ENCODE data around the gene UCP3.
A peak's percentile ranks its signal among the peaks of the same experiment; 100 is the strongest.

The UCP3 gene

GRCh38 chr11:73982990-73983740 is 25.7 kb downstream of the UCP3 start:
- H3K79me2 ChIP-seq (ENCODE audit: low read length) = peaks cover 45% of the 10 kb centered on the region
- H3K9me3 ChIP-seq (ENCODE audit: insufficient read depth, low read length) = no peaks in the 10 kb centered on the region
- peak overlapping the region; percentile 99 for H3K9ac ChIP-seq (ENCODE audit: low read length)
- TF ChIP-seq CTCF (IDR thresholded peaks at IDR 0.05; ENCODE audit: low read depth, low read length) (no peak), EZH2phosphoT487 (IDR thresholded peaks at IDR 0.05; ENCODE audit: low read depth) (no peak)
- peaks cover 38% of the 10 kb centered on the region for H3K36me3 ChIP-seq (replicated peaks; ENCODE audit: low read depth, low read length)
- peaks cover 58% of the 10 kb centered on the region for H3K4me1 ChIP-seq (ENCODE audit: low read length)
- peak overlapping the region; percentile 96 for H3K4me3 ChIP-seq (ENCODE audit: low read length)
- H2AFZ ChIP-seq (ENCODE audit: low read depth, low read length) = peak overlapping the region; percentile 25; the same call in 1 of the 2 replicates
- no peaks in the 10 kb centered on the region for H3K27me3 ChIP-seq (ENCODE audit: low read depth, low read length)
- peak overlapping the region; percentile 98 for H3K4me2 ChIP-seq (ENCODE audit: low read length)
- peaks cover 23% of the 10 kb centered on the region for H4K20me1 ChIP-seq (ENCODE audit: insufficient read depth, low read length)
- peak overlapping the region; percentile 95 for H3K27ac ChIP-seq (ENCODE audit: low read length)

- H3K36me3 ChIP-seq (replicated peaks; ENCODE audit: low read depth, low read length) = peaks cover 44% of the 10 kb centered on the region
- H3K9ac ChIP-seq (ENCODE audit: low read length) = peak within 1 kb of the TSS; percentile 99
- peaks cover 28% of the 10 kb centered on the region for H4K20me1 ChIP-seq (ENCODE audit: insufficient read depth, low read length)
- peaks cover 51% of the 10 kb centered on the region for H3K79me2 ChIP-seq (ENCODE audit: low read length)
- peaks cover 62% of the 10 kb centered on the region for H3K4me1 ChIP-seq (ENCODE audit: low read length)
- no peak for TF ChIP-seq CTCF (IDR thresholded peaks at IDR 0.05; ENCODE audit: low read depth, low read length)
- TF ChIP-seq EZH2phosphoT487 (IDR thresholded peaks at IDR 0.05; ENCODE audit: low read depth) = no peak
- no peaks in the 10 kb centered on the region for H3K9me3 ChIP-seq (ENCODE audit: insufficient read depth, low read length)
- peak within 1 kb of the TSS; percentile 95 for H3K27ac ChIP-seq (ENCODE audit: low read length)
- peak within 1 kb of the TSS; percentile 25; the same call in 1 of the 2 replicates for H2AFZ ChIP-seq (ENCODE audit: low read depth, low read length)
- H3K27me3 ChIP-seq (ENCODE audit: low read depth, low read length) = no peaks in the 10 kb centered on the region
- peak within 1 kb of the TSS; percentile 96 for H3K4me3 ChIP-seq (ENCODE audit: low read length)
- H3K4me2 ChIP-seq (ENCODE audit: low read length) = peak within 1 kb of the TSS; percentile 98
Observed at GRCh38 chr11:73982595-73982989, 26.3 kb downstream of the UCP3 start, which contains the start of gene UCP2. Gene UCP2 (minus strand): TSS chr11:73982843. CDS start chr11:73978378, 4,465 bp downstream.

- H3K27ac ChIP-seq (ENCODE audit: low read length) = peak overlapping the region; percentile 95
- H3K9ac ChIP-seq (ENCODE audit: low read length) = peak overlapping the region; percentile 99
- H2AFZ ChIP-seq (ENCODE audit: low read depth, low read length) = no peak overlapping the region
- H3K36me3 ChIP-seq (replicated peaks; ENCODE audit: low read depth, low read length) = peaks cover 58% of the 10 kb centered on the region
- peaks cover 42% of the 10 kb centered on the region for H4K20me1 ChIP-seq (ENCODE audit: insufficient read depth, low read length)
- peaks cover 55% of the 10 kb centered on the region for H3K79me2 ChIP-seq (ENCODE audit: low read length)
- H3K4me3 ChIP-seq (ENCODE audit: low read length) = peak overlapping the region; percentile 96
- peak overlapping the region; percentile 98 for H3K4me2 ChIP-seq (ENCODE audit: low read length)
- H3K27me3 ChIP-seq (ENCODE audit: low read depth, low read length) = no peaks in the 10 kb centered on the region
- TF ChIP-seq CTCF (IDR thresholded peaks at IDR 0.05; ENCODE audit: low read depth, low read length) (no peak), EZH2phosphoT487 (IDR thresholded peaks at IDR 0.05; ENCODE audit: low read depth) (no peak)
- H3K9me3 ChIP-seq (ENCODE audit: insufficient read depth, low read length) = no peaks in the 10 kb centered on the region
- H3K4me1 ChIP-seq (ENCODE audit: low read length) = peaks cover 55% of the 10 kb centered on the region
Observed at GRCh38 chr11:73981051-73981805, 27.7 kb downstream of the UCP3 start.
